GM19023 (cell line): ENCODE data around the gene PCNX1.
"Not testable (repeated sequence)": the region's sequence is repeated elsewhere in the genome, so short reads cannot be mapped to it uniquely, and the experiment has no call there.

Source experiments
- ATAC-seq: cut with Tn5 transposase; IDR thresholded peaks from one replicate; pipeline ENCODE4 v1.9.1; 2021; ENCODE audit warnings: mild to moderate bottlenecking, moderate library complexity; ENCODE audit not compliant: unreplicated experiment

Gene PCNX1

GRCh38 chr14:71143381-71144290, 236.4 kb downstream of the PCNX1 start:
- ATAC-seq, result no peak

DNA sequence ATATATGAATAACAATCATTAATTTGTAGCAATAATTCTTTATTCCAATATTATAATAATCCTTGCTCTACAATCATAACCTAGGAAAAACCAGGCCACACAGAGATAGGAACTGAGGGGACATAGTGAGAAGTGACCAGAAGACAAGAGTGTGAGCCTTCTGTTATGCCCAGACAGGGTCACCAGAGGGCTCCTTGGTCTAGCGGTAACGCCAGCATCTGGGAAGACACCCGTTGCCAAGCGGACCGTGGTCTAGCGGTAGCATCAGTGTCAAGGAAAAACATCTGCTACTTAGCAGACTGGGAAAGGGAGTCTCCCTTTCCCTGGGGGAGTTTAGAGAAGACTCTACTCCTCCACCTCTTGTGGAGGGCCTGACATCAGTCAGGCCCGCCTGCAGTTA, 240.1 kb downstream of the PCNX1 start:
- ATAC-seq, result not testable (repeated sequence)

GRCh38 chr14:71148627-71149026, 241.4 kb downstream of the PCNX1 start:
- ATAC-seq, result no peak

DNA sequence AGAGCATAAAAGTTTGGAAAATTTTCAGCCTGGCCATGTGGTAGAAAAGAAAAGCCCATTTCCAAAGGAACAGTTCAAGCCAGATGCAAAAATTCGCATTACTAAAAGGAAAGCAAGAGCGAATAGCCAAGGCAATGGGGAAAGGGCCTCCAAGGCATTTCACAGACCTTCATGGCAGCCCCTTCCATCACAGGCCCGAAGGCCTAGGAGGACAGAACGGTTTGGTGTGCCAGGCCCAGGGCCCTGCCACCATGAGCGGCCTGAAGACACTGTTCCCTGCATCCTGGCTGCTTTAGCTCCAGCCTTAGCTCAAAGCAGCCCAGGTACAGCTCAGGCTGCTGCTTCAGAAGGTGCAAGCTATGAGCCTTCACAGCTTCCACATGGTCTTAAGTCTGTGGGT, 243.5 kb downstream of the PCNX1 start:
- ATAC-seq, result no peak

DNA sequence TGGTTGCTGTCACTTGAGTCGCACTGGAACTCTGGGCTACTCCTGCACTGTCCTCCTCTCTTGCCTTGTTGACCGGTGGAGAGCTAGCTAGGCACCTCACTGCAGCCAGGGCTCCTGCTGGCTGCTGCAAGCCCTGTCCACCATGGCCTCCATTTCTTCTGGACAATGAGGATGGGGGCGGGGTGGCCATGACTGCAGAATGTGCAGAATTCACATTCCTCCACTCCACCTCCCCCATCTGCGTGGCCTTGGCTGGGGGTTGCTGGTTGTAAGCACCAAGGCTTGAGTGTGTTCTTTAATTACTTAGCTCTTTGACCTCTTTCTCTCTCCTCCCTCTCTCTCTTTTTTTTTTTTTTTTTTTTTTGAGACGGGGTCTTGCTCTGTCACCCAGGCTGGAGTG, 248.5 kb downstream of the PCNX1 start:
- no peak for ATAC-seq

GRCh38 chr14:71163050-71163841, 256.0 kb downstream of the PCNX1 start:
- ATAC-seq, result no peak

DNA sequence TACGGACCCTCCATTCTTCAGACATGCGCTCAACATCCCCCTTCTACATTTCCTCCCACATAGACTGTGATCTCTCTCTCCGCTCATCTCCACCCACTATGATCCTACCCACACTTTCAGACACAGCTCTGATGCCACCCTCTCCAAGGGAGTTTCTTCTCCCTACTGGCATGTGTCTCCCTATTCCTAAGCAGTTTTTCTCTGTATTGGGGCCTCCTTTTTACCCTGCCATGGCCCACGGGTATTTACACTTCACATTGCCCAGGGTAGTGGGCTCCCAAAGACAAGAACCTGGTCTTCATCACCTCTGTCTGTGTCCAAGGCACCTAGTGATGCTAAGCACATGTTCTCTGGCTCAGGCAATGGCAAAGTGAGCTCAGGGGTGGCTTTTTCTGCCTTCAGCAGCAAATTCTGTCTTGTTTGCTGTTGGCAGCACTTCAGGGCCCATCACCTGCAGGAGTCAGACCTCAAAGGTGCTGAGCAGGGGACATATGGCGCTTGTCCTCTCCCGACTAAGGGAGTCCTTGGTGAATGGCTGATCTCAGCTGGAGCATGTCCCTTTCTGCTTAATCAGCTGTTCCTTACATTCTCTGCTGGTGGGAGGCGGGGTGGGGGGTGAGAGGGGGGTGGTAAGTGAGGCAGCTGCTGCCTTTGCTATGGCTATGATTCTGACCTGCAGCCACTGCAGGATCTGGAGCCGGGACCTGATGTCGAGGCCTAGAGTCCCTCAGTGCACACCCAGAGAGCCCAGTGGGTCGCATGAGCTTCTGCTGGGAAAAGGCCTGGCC, 256.8 kb downstream of the PCNX1 start:
- ATAC-seq, result no peak
